H1 (cell line): ENCODE results near the gene LHX2. TPM values are rescaled to one million over a fixed set of nuclear protein-coding genes. Genes with fewer than 3 reads are reported as not detected.

Experiments
- CTCF ChIA-PET: fragments of 300-600 bp; sonication (Branson Sonifier 250); formaldehyde crosslinking; loops from one replicate; lab custom pipeline; 2021; ENCODE audit not compliant: partially characterized antibody; lab: Charles Lee
- POLR2A ChIA-PET: fragments of 300-600 bp; sonication (Branson Sonifier 250); formaldehyde crosslinking; loops from one replicate; lab custom pipeline; 2021; ENCODE audit warnings: inconsistent platforms; ENCODE audit not compliant: partially characterized antibody; lab: Charles Lee
- DNase-seq, 2 experiments: peaks; one replicate each; pipeline versions ENCODE4 v3.0.0 to v3.0.0-alpha.2; 2010 to 2022; ENCODE audit warnings: low spot score in 2 of 2, low read depth in 1 of 2, mixed read lengths in 1 of 2
- FAIRE-seq: peaks from 2 replicates; lab custom pipeline; 2011; peaks lifted over from hg19 to GRCh38; lab: Jason Lieb, UNC
- H2AFZ ChIP-seq: 2 replicates; pipeline ENCODE4 v1.8.1; 2012; ENCODE audit warnings: low read length, inconsistent platforms
- H2AK5ac ChIP-seq: 2 replicates; pipeline ENCODE4 v1.6.1; 2013; ENCODE audit warnings: low read depth, low read length
- H2BK120ac ChIP-seq: replicated peaks from 2 replicates; pipeline ENCODE3; 2013; ENCODE audit warnings: low read depth, low read length, inconsistent platforms
- H2BK12ac ChIP-seq: 2 replicates; pipeline ENCODE4 v1.6.1; 2013; ENCODE audit warnings: low read depth, low read length
- H2BK15ac ChIP-seq: 2 replicates; pipeline ENCODE4 v1.6.1; 2013; ENCODE audit warnings: low read length
- H2BK20ac ChIP-seq: 2 replicates; pipeline ENCODE4 v1.6.1; 2013; ENCODE audit warnings: low read length
- H2BK5ac ChIP-seq: 2 replicates; pipeline ENCODE4 v1.6.1; 2013; ENCODE audit warnings: low read depth, low read length
- H3K14ac ChIP-seq: 2 replicates; pipeline ENCODE4 v1.6.1; 2013; ENCODE audit warnings: inconsistent platforms; ENCODE audit not compliant: insufficient read length
- H3K18ac ChIP-seq: 2 replicates; pipeline ENCODE4 v1.6.1; 2013; ENCODE audit warnings: low read length; ENCODE audit errors: extremely low read depth
- H3K23ac ChIP-seq: 2 replicates; pipeline ENCODE4 v1.6.1; 2013; ENCODE audit warnings: inconsistent platforms; ENCODE audit not compliant: insufficient read length
- H3K23me2 ChIP-seq: 2 replicates; pipeline ENCODE4 v1.6.1; 2013; ENCODE audit warnings: low read depth, low read length
- H3K27ac ChIP-seq: 2 replicates; pipeline ENCODE4 v1.6.1; 2011; ENCODE audit warnings: low read depth, low read length, inconsistent platforms
- H3K27me3 ChIP-seq, 4 experiments: replicated peaks in 1 of 4; 1 replicate in 1 of 4; 2 replicates in 3 of 4; pipeline versions ENCODE4 v1.6.1 to v1.8.1; 2011 to 2013; ENCODE audit warnings: low read length in 3 of 4, mild to moderate bottlenecking in 3 of 4, inconsistent platforms in 2 of 4, mixed read lengths in 2 of 4, moderate library complexity in 1 of 4; ENCODE audit not compliant: control insufficient read depth in 3 of 4, insufficient read depth in 3 of 4; ENCODE audit errors: extremely low read depth in 1 of 4
- H3K36me3 ChIP-seq, 4 experiments: 2 replicates each; pipeline versions ENCODE4 v1.6.1 to v1.8.1; 2011 to 2013; ENCODE audit warnings: mild to moderate bottlenecking in 4 of 4, low read length in 3 of 4, moderate library complexity in 2 of 4, control low read depth in 1 of 4, inconsistent platforms in 1 of 4; ENCODE audit not compliant: insufficient read depth in 4 of 4, control insufficient read depth in 2 of 4
- H3K4ac ChIP-seq: replicated peaks from 2 replicates; pipeline ENCODE3; 2013; ENCODE audit warnings: low read length, low read depth, mixed read lengths, inconsistent platforms; ENCODE audit not compliant: insufficient read length
- H3K4me1 ChIP-seq, 4 experiments: replicated peaks in 1 of 4; 1 replicate in 1 of 4; 2 replicates in 3 of 4; pipeline versions ENCODE4 v1.6.1 to v1.8.1; 2011 to 2013; ENCODE audit warnings: low read length in 3 of 4, inconsistent platforms in 2 of 4, mixed read lengths in 1 of 4; ENCODE audit not compliant: insufficient read depth in 4 of 4, control insufficient read depth in 3 of 4
- H3K4me2 ChIP-seq, 2 experiments: 2 replicates each; pipeline versions ENCODE4 v1.6.1 to v1.8.1; 2011 to 2013; ENCODE audit warnings: low read depth in 2 of 2, low read length in 2 of 2, control low read depth in 1 of 2, inconsistent platforms in 1 of 2, mild to moderate bottlenecking in 1 of 2; ENCODE audit not compliant: insufficient read depth in 1 of 2
- H3K4me3 ChIP-seq, 4 experiments: fragments of 200-600, 300-600 bp in 1 of 4; sonication (generic), shearing (Covaris generic), sonication (Bioruptor Twin) in 1 of 4; 2 replicates each; pipeline versions ENCODE4 v1.5.1 to v1.8.1; 2011 to 2016; ENCODE audit warnings: low read length in 4 of 4, low read depth in 3 of 4, control low read depth in 2 of 4, inconsistent platforms in 2 of 4, mild to moderate bottlenecking in 2 of 4, mixed read lengths in 1 of 4, moderate library complexity in 1 of 4; ENCODE audit not compliant: insufficient read depth in 2 of 4; ENCODE audit errors: extremely low read depth in 1 of 4
- H3K56ac ChIP-seq: replicated peaks from 2 replicates; pipeline ENCODE3; 2013; ENCODE audit warnings: low read depth, mild to moderate bottlenecking, mixed read lengths, low read length, inconsistent platforms; ENCODE audit not compliant: insufficient read length
- H3K79me1 ChIP-seq: 2 replicates; pipeline ENCODE4 v1.6.1; 2013; ENCODE audit warnings: low read depth, low read length, control low read depth
- H3K79me2 ChIP-seq, 2 experiments: 2 replicates each; pipeline versions ENCODE4 v1.6.1 to v1.8.1; 2012 to 2013; ENCODE audit warnings: low read length in 2 of 2, mild to moderate bottlenecking in 2 of 2, inconsistent platforms in 1 of 2; ENCODE audit not compliant: insufficient read depth in 2 of 2, control insufficient read depth in 1 of 2
- H3K9ac ChIP-seq, 4 experiments: replicated peaks in 1 of 4; 1 replicate in 1 of 4; 2 replicates in 3 of 4; pipeline versions ENCODE4 v1.6.1 to v1.8.1; 2011 to 2013; ENCODE audit warnings: low read depth in 3 of 4, low read length in 3 of 4, control low read depth in 2 of 4, mild to moderate bottlenecking in 2 of 4, moderate library complexity in 2 of 4, inconsistent platforms in 1 of 4; ENCODE audit errors: extremely low read depth in 1 of 4
- H3K9me3 ChIP-seq, 2 experiments: 2 replicates each; pipeline versions ENCODE4 v1.6.1 to v1.8.1; 2012 to 2013; ENCODE audit warnings: mild to moderate bottlenecking in 2 of 2, moderate library complexity in 2 of 2, control low read depth in 1 of 2, inconsistent platforms in 1 of 2, low read depth in 1 of 2, low read length in 1 of 2, mixed read lengths in 1 of 2; ENCODE audit not compliant: insufficient read depth in 2 of 2
- H4K20me1 ChIP-seq, 2 experiments: replicated peaks in 1 of 2; 2 replicates each; pipeline versions ENCODE3 to v1.8.1; 2011 to 2013; ENCODE audit warnings: inconsistent platforms in 2 of 2, low read length in 2 of 2, mild to moderate bottlenecking in 1 of 2; ENCODE audit not compliant: insufficient read depth in 2 of 2, control insufficient read depth in 1 of 2
- H4K5ac ChIP-seq: 2 replicates; pipeline ENCODE4 v1.6.1; 2013; ENCODE audit warnings: low read length, low read depth, mixed read lengths, inconsistent platforms; ENCODE audit not compliant: insufficient read length
- H4K8ac ChIP-seq: 2 replicates; pipeline ENCODE4 v1.8.0; 2013; ENCODE audit warnings: mild to moderate bottlenecking, moderate library complexity, low read length, inconsistent platforms; ENCODE audit not compliant: insufficient read depth; ENCODE audit errors: extremely low read depth
- H4K91ac ChIP-seq: replicated peaks from 2 replicates; pipeline ENCODE3; 2013; ENCODE audit warnings: low read length, mixed read lengths, inconsistent platforms; ENCODE audit not compliant: insufficient read length
- ASH2L ChIP-seq: fragments of 200-600, 300-600 bp; sonication (generic); IDR thresholded peaks from one replicate; pipeline ENCODE4 v1.7.1; 2017; ENCODE audit warnings: low read length
- BACH1 ChIP-seq: IDR thresholded peaks from 2 replicates; pipeline ENCODE4 v1.6.1; 2012; ENCODE audit warnings: low read length, improper control_type of control experiment
- CBX8 ChIP-seq: fragments of 300-800, 300-1000 bp; sonication (generic); IDR thresholded peaks from 2 replicates; pipeline ENCODE4 v1.7.1; 2016; ENCODE audit warnings: low read depth, low read length, borderline replicate concordance
- CTBP2 ChIP-seq: IDR thresholded peaks from 2 replicates; pipeline ENCODE4 v1.7.0; 2011; ENCODE audit warnings: borderline replicate concordance, mild to moderate bottlenecking, moderate library complexity, mixed read lengths, low read length; ENCODE audit not compliant: insufficient read depth, insufficient read length
- EZH2 ChIP-seq: fragments of 200-600 bp; sonication (generic); IDR thresholded peaks from 2 replicates; pipeline ENCODE4 v1.7.1; 2012; ENCODE audit warnings: low read depth, mild to moderate bottlenecking, moderate library complexity, low read length, inconsistent platforms; ENCODE audit not compliant: severe bottlenecking
- HDAC6 ChIP-seq: IDR thresholded peaks from one replicate; pipeline ENCODE4 v1.7.1; 2012; ENCODE audit warnings: low read depth, mild to moderate bottlenecking, inconsistent platforms, low read length, moderate library complexity
- JUN ChIP-seq: IDR thresholded peaks from 2 replicates; pipeline ENCODE4 v1.6.1; 2011; ENCODE audit warnings: low read depth, mild to moderate bottlenecking, improper control_type of control experiment, low read length
- JUND ChIP-seq: IDR thresholded peaks from 2 replicates; pipeline ENCODE4 v1.6.1; 2011; ENCODE audit warnings: mild to moderate bottlenecking, improper control_type of control experiment, low read length
- KDM1A ChIP-seq: fragments of 200-600, 300-600 bp; sonication (generic); IDR thresholded peaks from 2 replicates; pipeline ENCODE4 v1.7.1; 2016; ENCODE audit warnings: mild to moderate bottlenecking, low read length, borderline replicate concordance
- KDM4A ChIP-seq: IDR thresholded peaks from one replicate; pipeline ENCODE4 v1.7.1; 2012; ENCODE audit warnings: low read depth, mild to moderate bottlenecking, moderate library complexity, low read length, inconsistent platforms; ENCODE audit not compliant: severe bottlenecking
- KDM5A ChIP-seq: fragments of 200-600 bp; IDR thresholded peaks from 2 replicates; pipeline ENCODE4 v1.7.1; 2012; ENCODE audit warnings: mild to moderate bottlenecking, low read length, inconsistent platforms, mixed read lengths
- TAF1 ChIP-seq: IDR thresholded peaks from 2 replicates; pipeline ENCODE4 v1.6.1; 2011; ENCODE audit warnings: mild to moderate bottlenecking, low read depth, low read length
- USF2 ChIP-seq: IDR thresholded peaks from 2 replicates; pipeline ENCODE4 v1.6.1; 2011; ENCODE audit warnings: low read length, improper control_type of control experiment
- WGBS, 2 experiments: shearing (Covaris generic) in 1 of 2; methylation state at CpG; one replicate each; pipeline versions ENCODE4 v1.1.6 to v1.1.7; 2013 to 2015; ENCODE audit warnings: low lambda C conversion rate in 2 of 2, mixed read lengths in 2 of 2, inconsistent platforms in 1 of 2, low coverage in 1 of 2, missing lambda C conversion rate in 1 of 2; ENCODE audit not compliant: insufficient replicate concordance in 2 of 2, insufficient coverage in 1 of 2, insufficient read length in 1 of 2; ENCODE audit errors: extremely low coverage in 1 of 2, missing lambda C conversion rate in 1 of 2; 5-methylcytosine and 5-hydroxymethylcytosine counted together
- polyA plus RNA-seq, 7 experiments: library from polyadenylated mRNA; depleted of rRNA in 3 of 7; stranded (reverse) in 5 of 7; unstranded in 2 of 7; fragments of >200 nt in 5 of 7; fragments of 200-250 nt in 2 of 7; gene quantifications; 1 replicate in 5 of 7; 2 replicates in 1 of 7; 4 replicates in 1 of 7; pipeline versions ENCODE4 v1.2.1 to v1.2.3, GENCODE V29; 2011 to 2013; ENCODE audit warnings: missing spikeins in 2 of 7, mixed read lengths in 2 of 7
- total RNA-seq: library from RNA; stranded (reverse); fragmentation: NEBNext Ultra II Directional; extraction: Animal tissue kit (Norgen Biotek cat#: 25700); gene quantifications from 2 replicates; pipeline ENCODE4 v1.2.1, GENCODE V29; 2021

The LHX2 gene
- total and polyA plus RNA-seq, 2 of the 8 experiments (the other 6 are each of a cell fraction or from before 2014, with no cell fraction given) = 0.11 to 0.86 TPM

- no peak overlapping the region for H4K5ac ChIP-seq
- H2BK20ac ChIP-seq = no peak overlapping the region
- peak overlapping the region in 1 of 2 experiments; percentile 51; a peak in 1 of 4 replicates for H3K4me2 ChIP-seq
- no peak overlapping the region for H4K91ac ChIP-seq
- no peak overlapping the region for H2BK12ac ChIP-seq
- no peak for DNase-seq
- peaks cover 2% of the 10 kb centered on the region; the same call in 1 of the 2 replicates for H3K23me2 ChIP-seq
- H4K20me1 ChIP-seq = peaks cover 27 to 35% of the 10 kb centered on the region in 2 experiments
- no peak overlapping the region for H4K8ac ChIP-seq
- no peaks in the 10 kb centered on the region for H3K79me1 ChIP-seq
- ChIA-PET CTCF (interaction anchor here (1.2 to 6.0 kb wide), 3 partner anchors 10 to 30 kb away, joined by 3 to 25 read pairs (median 4); no protein-coding TSS in a partner anchor), POLR2A (interaction anchor here (1.0 to 1.5 kb wide), 3 partner anchors 9 to 12 kb away, joined by 3 to 4 read pairs (median 3); no protein-coding TSS in a partner anchor)
- no peak overlapping the region for H3K4ac ChIP-seq
- no peak overlapping the region for H2BK120ac ChIP-seq
- H2BK5ac ChIP-seq = no peak overlapping the region
- H3K79me2 ChIP-seq = no peaks in the 10 kb centered on the region
- peaks cover 14 to 60% (median 24%) of the 10 kb centered on the region in 4 experiments for H3K4me1 ChIP-seq
- no peak overlapping the region for H3K27ac ChIP-seq
- H3K27me3 ChIP-seq = peaks cover 88 to 98% (median 96%) of the 10 kb centered on the region in 4 experiments
- H2BK15ac ChIP-seq = no peak overlapping the region
- no peak overlapping the region for H3K18ac ChIP-seq
- H2AK5ac ChIP-seq = no peak overlapping the region
- no peak overlapping the region for H3K23ac ChIP-seq
- no peak for FAIRE-seq
- H3K36me3 ChIP-seq = peaks cover 0 to 13% (median 0%) of the 10 kb centered on the region in 4 experiments; a peak in 1 of 8 replicates
- 8% methylated on average over 9 of the region's 9 CpGs; no CpG with 5 or more reads in 1 of the 2 experiments for WGBS, 2 experiments
- H3K56ac ChIP-seq = no peak overlapping the region
- no peak overlapping the region for H2AFZ ChIP-seq
- H3K9me3 ChIP-seq = no peaks in the 10 kb centered on the region
- peak overlapping the region in 1 of 4 experiments; percentile 52; a peak in 2 of 8 replicates for H3K4me3 ChIP-seq
- H3K9ac ChIP-seq = no peak overlapping the region
- H3K14ac ChIP-seq = no peak overlapping the region
- TF ChIP-seq HDAC6 (no peak), BACH1 (no peak), USF2 (no peak), KDM5A (no peak), ASH2L (no peak), CBX8 (no peak), EZH2 (peak; percentile 74), KDM4A (no peak), TAF1 (no peak), KDM1A (no peak), JUND (no peak), CTBP2 (no peak), JUN (no peak)
These were observed 1.3 kb upstream of the LHX2 start for GRCh38 chr9:124010303-124010664.
